RWPE2 (cell line): ENCODE measurements around the gene ZNF451.

Experiments used
- ATAC-seq: fragments of 200-7000 bp; cut with Tn5 transposase; 3 replicates; pipeline ENCODE4 v1.9.1; 2021; ENCODE audit warnings: low read depth
- DNase-seq: peaks from one replicate; pipeline ENCODE4 v3.0.0-alpha.2; 2020; ENCODE audit warnings: low spot score
- H3K27ac ChIP-seq: fragments of 450-650 bp; 2 replicates; pipeline ENCODE4 v1.5.1; 2017; ENCODE audit warnings: mild to moderate bottlenecking; ENCODE audit not compliant: poor library complexity, severe bottlenecking
- H3K27me3 ChIP-seq: fragments of 250-450 bp; sonication (Bioruptor Pico); 2 replicates; pipeline ENCODE4 v1.5.1; 2021; ENCODE audit warnings: mild to moderate bottlenecking, moderate library complexity; ENCODE audit not compliant: insufficient read depth, poor library complexity, severe bottlenecking
- H3K36me3 ChIP-seq: fragments of 250-450 bp; sonication (Bioruptor Pico); 2 replicates; pipeline ENCODE4 v1.5.1; 2020; ENCODE audit warnings: low read depth, mild to moderate bottlenecking, moderate library complexity
- H3K4me1 ChIP-seq: fragments of 250-450 bp; sonication (Bioruptor Pico); 2 replicates; pipeline ENCODE4 v1.5.1; 2021; ENCODE audit warnings: mild to moderate bottlenecking, moderate library complexity; ENCODE audit not compliant: insufficient read depth, poor library complexity, severe bottlenecking
- H3K4me3 ChIP-seq: fragments of 250-450 bp; sonication (Bioruptor Pico); 2 replicates; pipeline ENCODE4 v1.5.1; 2021; ENCODE audit warnings: mild to moderate bottlenecking, moderate library complexity; ENCODE audit not compliant: severe bottlenecking
- H3K9me3 ChIP-seq: fragments of 250-450 bp; sonication (Bioruptor Pico); 2 replicates; pipeline ENCODE4 v1.5.1; 2021; ENCODE audit warnings: mild to moderate bottlenecking, moderate library complexity; ENCODE audit not compliant: severe bottlenecking
- TF ChIP-seq, protein P1 (sequence below): fragments of 450-650 bp; IDR thresholded peaks from one replicate; pipeline ENCODE4 v1.5.1; 2017; ENCODE audit warnings: mild to moderate bottlenecking, moderate library complexity; ENCODE audit not compliant: poor library complexity, severe bottlenecking

ZNF451 gene

DNA sequence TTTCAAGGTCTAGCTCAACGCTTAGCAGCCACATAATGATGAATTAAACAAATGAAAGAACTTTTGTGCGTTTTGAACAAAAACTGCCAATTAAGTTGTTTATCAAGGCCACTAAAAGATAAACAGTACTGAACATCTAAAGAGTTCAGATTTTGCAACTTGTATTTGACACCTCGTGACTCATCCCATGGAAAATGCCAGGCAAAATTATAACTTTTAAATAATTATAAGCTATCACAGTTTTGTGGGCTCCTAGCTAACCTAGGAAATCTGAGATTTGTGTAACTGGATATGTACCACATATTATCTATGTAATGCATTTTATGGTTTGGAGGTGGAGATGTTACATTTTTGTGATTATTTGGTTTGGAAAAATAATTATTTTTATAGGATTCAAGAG lies 72.5 kb downstream of the ZNF451 start:
- Histone ChIP-seq H3K4me1 (peaks cover 17% of the 10 kb centered on the region), H3K27me3 (no peaks in the 10 kb centered on the region), H3K4me3 (no peak overlapping the region), H3K9me3 (peaks cover 6% of the 10 kb centered on the region), H3K36me3 (peaks cover 54% of the 10 kb centered on the region), H3K27ac (no peak overlapping the region)
- DNase-seq, result no peak
- TF ChIP-seq, protein P1, sequence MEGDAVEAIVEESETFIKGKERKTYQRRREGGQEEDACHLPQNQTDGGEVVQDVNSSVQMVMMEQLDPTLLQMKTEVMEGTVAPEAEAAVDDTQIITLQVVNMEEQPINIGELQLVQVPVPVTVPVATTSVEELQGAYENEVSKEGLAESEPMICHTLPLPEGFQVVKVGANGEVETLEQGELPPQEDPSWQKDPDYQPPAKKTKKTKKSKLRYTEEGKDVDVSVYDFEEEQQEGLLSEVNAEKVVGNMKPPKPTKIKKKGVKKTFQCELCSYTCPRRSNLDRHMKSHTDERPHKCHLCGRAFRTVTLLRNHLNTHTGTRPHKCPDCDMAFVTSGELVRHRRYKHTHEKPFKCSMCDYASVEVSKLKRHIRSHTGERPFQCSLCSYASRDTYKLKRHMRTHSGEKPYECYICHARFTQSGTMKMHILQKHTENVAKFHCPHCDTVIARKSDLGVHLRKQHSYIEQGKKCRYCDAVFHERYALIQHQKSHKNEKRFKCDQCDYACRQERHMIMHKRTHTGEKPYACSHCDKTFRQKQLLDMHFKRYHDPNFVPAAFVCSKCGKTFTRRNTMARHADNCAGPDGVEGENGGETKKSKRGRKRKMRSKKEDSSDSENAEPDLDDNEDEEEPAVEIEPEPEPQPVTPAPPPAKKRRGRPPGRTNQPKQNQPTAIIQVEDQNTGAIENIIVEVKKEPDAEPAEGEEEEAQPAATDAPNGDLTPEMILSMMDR, result no peak
- ATAC-seq, result no peak

DNA sequence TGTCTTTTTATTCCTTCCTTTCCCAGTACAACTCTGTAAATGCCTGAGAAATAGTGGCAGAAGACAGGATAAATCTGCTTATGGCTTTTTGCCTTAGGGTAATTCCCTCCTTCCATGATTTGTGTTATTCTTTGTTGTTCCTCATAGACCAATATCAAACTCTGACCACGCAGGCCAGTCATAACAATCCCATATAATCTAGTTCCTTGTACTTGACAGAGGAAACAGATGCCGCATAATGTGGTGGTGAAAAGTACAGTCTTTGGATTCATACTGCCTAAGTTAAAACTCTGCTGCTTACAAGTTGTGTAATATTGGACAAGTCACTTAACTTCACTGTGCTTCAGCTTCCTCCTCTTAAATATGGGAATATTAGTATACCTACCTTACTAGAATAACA lies 74.0 kb downstream of the ZNF451 start:
- H3K27ac ChIP-seq, result no peak overlapping the region
- H3K9me3 ChIP-seq, result peaks cover 6% of the 10 kb centered on the region
- peaks cover 62% of the 10 kb centered on the region for H3K36me3 ChIP-seq
- no peaks in the 10 kb centered on the region for H3K27me3 ChIP-seq
- TF ChIP-seq, protein P1, result no peak
- H3K4me3 ChIP-seq, result no peak overlapping the region
- H3K4me1 ChIP-seq, result peaks cover 8% of the 10 kb centered on the region
- ATAC-seq, result no peak
- no peak for DNase-seq

DNA sequence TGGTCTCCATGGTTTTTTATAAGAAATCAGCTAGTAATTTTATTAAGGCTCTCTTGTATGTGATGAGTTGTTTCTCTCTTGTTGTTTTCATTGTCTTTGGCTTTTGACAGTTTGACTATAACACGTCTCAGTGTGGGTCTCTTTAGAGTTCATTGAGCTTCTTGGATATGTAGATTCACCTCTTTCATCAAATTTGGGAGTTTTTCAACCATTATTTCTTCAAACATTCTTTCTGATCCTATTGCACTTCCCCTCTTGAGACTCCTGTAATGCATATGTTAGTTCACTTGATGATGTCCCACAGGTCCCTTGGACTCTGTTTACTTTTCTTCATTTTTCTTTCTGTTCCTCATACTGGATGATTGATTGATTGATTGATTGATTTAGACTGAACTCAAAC lies 75.1 kb downstream of the ZNF451 start:
- peaks cover 6% of the 10 kb centered on the region for H3K9me3 ChIP-seq
- ATAC-seq (no peak), DNase-seq (no peak)
- H3K36me3 ChIP-seq, result peaks cover 59% of the 10 kb centered on the region
- no peaks in the 10 kb centered on the region for H3K4me1 ChIP-seq
- no peak overlapping the region for H3K27ac ChIP-seq
- no peaks in the 10 kb centered on the region for H3K27me3 ChIP-seq
- no peak overlapping the region for H3K4me3 ChIP-seq
- TF ChIP-seq, protein P1, result no peak

DNA sequence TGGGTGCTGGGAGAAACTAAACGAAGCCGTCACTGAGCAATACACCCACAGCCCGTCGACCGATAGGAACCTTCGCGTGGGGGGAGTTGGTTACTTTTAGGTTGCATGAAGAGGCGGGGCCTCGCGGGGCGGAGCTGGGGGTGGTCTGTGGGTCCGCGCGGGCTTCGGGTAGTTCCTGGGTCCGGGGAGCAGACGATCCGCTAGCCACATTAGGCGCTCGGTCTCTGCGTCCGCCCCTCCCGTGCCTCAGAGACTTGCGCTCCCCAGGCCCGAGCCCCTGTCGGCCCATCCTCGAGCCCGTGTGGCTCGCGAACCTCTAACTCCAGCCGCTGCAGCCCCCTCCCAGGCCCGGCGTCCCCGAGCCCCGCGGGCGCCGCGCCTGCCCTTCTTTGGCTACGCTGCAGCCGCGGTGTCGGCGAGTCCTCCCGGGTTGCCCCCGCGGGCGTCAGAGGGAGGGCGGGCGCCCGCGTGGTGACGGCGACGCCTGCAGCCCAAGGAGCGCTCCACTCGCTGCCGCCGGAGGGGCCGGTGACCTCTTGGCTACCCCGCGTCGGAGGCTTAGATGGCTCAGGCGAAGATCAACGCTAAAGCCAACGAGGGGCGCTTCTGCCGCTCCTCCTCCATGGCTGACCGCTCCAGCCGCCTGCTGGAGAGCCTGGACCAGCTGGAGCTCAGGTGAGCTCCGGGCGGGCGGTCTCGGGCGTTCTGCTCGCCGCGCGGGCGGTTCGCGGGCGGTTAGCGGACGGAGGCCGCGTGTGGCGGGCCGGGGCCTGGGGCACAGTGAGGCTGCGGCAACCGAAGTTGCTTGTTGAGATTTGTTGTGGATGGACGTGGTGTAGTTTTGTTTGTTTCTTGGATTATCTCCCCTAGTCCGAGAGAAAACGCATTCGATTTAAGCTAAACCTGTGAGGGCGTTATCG lies 82.4 kb downstream of the ZNF451 start, which contains the start of gene BAG2:
BAG2 (plus strand) TSS at position 191 of the 920 bp plus-strand sequence; CDS start at position 563, 372 bp downstream.
- H3K27me3 ChIP-seq, result no peaks in the 10 kb centered on the region
- H3K4me3 ChIP-seq, result peak within 1 kb of the TSS; percentile 54
- TF ChIP-seq, protein P1, result peak; percentile 32
- DNase-seq (peak; percentile 76), ATAC-seq (peak; percentile 75)
- peak within 1 kb of the TSS; percentile 51 for H3K27ac ChIP-seq
- peaks cover 14% of the 10 kb centered on the region for H3K36me3 ChIP-seq
- H3K9me3 ChIP-seq, result no peaks in the 10 kb centered on the region
- peaks cover 11% of the 10 kb centered on the region for H3K4me1 ChIP-seq
